Measurements from ENCODE around the gene SMG6. TPM values are rescaled to one million over a fixed set of nuclear protein-coding genes. Genes with fewer than 3 reads are reported as not detected.
"Not testable (repeated sequence)": the region's sequence is repeated elsewhere in the genome, so short reads cannot be mapped to it uniquely, and the experiment has no call there.

The SMG6 gene
- total RNA-seq, 1 donor from 2014 or later: 19.4 TPM

DNA sequence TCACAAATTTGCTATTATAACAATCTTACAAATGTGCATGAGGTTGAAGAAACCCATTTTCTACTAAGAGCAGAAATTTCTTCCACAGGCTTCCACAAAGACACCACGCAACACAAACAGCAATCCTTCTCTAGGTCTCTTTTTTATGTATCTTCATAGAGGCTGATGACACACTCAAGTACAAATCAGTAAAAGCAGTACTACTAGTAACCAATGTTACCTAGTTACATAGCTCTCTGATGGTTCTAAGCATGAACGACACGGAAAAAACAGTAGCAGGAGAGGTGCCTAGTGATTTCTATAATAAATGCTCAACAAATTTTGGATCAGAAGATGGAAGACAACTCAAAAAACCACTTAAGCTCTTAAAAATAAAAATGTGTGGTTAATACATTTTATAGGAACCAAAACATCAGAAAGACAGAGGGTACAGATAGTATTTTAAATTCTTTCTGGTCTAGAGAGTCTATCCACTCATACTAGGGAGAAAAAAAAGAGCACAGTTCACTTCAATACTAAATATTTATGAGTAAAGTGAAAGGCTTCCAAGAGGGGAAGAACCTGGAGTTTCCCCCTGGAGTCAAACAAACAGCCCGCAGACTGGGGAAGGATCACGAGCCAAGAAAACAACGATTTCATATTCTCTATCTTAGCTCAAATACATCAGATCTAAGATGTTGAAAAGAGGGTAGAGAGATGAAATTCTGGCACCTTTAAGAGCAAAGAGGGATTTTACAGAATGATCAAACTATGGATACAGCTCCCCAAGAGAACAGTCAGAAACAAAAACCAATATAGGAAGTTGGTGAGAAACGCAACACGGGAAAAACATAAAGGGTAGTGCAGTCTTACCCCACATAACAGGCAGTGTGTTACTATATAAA, 40.2 kb downstream of the SMG6 start:
- TF ChIP-seq, protein P1, sequence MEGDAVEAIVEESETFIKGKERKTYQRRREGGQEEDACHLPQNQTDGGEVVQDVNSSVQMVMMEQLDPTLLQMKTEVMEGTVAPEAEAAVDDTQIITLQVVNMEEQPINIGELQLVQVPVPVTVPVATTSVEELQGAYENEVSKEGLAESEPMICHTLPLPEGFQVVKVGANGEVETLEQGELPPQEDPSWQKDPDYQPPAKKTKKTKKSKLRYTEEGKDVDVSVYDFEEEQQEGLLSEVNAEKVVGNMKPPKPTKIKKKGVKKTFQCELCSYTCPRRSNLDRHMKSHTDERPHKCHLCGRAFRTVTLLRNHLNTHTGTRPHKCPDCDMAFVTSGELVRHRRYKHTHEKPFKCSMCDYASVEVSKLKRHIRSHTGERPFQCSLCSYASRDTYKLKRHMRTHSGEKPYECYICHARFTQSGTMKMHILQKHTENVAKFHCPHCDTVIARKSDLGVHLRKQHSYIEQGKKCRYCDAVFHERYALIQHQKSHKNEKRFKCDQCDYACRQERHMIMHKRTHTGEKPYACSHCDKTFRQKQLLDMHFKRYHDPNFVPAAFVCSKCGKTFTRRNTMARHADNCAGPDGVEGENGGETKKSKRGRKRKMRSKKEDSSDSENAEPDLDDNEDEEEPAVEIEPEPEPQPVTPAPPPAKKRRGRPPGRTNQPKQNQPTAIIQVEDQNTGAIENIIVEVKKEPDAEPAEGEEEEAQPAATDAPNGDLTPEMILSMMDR (conservative IDR thresholded peaks at IDR 0.05; ENCODE audit: low read depth, low read length): no peak
- no peak overlapping the region for H3K4me3 ChIP-seq (ENCODE audit: low read depth, low read length)
- DNase-seq (ENCODE audit: low read depth): no peak

DNA sequence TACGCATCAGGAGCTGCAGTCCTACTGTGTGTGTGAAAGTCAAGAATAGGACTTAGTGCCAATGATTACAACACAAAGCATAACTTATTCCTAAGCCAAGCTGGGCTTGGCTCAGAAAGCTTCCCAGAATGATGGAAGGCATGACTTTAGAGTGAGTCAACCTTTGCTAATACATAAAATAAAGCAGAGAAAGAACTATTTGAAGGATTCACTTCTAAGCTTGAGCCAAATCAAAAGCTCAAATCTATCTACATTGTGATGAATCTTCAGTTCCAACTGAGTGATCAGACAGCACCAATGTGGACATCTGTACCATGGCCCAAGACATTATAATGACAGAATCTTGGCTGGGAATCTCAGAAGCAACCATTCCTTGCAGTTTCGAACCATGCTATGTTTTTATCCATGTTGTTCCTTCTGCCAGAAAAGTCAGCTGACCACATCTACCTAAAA, 41.4 kb downstream of the SMG6 start:
- H3K4me3 ChIP-seq (ENCODE audit: low read depth, low read length): no peak overlapping the region

DNA sequence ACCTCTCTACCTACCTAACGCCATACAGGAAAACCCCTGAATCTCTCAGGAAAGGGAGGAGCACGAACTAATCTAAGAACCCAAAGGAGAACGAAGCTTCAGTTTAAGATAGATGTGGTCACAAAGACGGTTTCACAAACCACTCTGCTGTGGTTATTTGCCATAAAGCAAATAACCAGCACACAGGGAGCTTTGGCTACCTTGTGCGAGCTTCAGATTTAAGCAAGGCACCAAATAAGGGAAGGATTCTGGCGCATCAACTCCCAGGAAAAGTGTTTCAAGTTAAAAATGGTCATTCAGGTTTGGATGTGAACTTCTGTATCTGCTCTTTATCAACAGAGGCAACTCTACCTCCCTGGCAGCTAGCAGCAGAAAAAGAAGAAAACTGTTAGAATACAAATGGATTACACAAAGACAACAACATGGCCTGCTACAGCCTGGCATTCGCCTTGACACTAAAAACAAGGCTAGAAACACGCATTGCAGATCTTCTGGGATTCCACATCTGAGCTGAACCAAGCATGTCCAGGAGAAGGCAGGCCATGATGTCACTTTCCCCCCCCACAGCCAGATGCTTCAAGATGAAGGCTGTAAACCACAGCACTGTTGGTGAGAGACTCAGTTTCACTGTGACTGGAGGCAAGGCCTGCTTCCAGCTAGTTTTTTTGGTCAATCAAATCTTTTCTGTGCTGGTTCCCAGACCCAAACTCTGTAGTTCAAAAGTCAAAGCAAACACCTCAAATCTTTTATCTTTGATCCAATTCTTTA, 43.6 kb downstream of the SMG6 start:
- DNase-seq (ENCODE audit: low read depth): no peak
- no peak overlapping the region for H3K4me3 ChIP-seq (ENCODE audit: low read depth, low read length)
- TF ChIP-seq, protein P1 (conservative IDR thresholded peaks at IDR 0.05; ENCODE audit: low read depth, low read length): no peak

More for the DNA sequence above, 41.4 kb downstream of the SMG6 start:
- DNase-seq (ENCODE audit: low read depth): peak; percentile 33
- TF ChIP-seq, protein P1 (conservative IDR thresholded peaks at IDR 0.05; ENCODE audit: low read depth, low read length): no peak

DNA sequence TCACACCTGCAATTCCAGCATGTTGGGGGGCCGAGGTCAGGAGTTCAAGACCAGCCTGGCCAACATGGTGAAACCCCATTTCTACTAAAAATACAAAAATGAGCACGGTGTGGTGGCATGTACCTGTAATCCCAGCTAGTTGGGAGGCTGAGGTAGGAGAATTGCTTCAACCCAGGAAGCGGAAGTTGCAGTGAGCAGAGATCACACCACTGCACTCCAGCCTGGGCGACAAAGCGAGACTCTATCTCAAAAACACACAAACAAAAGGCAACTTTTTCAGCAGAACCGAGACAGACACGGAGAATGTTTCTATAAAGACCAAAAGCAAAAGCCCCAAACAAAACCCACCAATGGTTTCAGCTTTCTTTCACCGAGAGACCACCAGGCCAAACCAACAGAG, 44.8 kb downstream of the SMG6 start:
- H3K4me3 ChIP-seq (ENCODE audit: low read depth, low read length); DNase-seq (ENCODE audit: low read depth): not testable (repeated sequence)

DNA sequence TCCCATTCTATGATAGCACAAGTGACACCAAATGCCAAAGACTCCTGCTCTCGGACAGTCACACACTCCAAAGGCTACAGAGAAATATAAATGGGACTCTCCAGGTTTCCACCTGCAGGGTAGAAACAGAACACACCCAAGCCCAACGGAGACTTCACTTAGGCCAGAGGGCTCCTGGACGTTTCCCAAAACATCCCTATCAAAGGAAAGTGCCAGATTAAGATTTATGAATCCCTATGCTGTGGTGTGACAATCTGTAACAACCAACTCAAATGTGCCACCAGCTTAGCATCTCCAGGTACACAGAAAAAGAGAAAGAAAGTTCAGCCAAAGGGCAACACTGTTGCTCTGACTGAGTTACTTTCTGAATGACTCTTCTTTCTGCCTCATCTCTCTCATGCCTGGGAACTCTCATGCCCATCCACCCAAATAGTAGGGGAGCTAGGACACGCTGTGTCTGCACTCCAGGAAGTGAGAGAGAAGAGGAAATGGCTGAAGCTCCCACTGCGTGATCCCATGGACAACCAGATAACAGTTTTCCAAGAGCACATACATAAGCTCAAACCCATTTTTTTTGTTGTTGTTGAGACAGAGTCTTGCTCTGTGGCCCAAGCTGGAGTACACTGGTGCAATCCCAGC, 49.7 kb downstream of the SMG6 start:
- H3K4me3 ChIP-seq (ENCODE audit: low read depth, low read length): no peak overlapping the region
- TF ChIP-seq, protein P1 (conservative IDR thresholded peaks at IDR 0.05; ENCODE audit: low read depth, low read length): no peak
- no peak for DNase-seq (ENCODE audit: low read depth)

DNA sequence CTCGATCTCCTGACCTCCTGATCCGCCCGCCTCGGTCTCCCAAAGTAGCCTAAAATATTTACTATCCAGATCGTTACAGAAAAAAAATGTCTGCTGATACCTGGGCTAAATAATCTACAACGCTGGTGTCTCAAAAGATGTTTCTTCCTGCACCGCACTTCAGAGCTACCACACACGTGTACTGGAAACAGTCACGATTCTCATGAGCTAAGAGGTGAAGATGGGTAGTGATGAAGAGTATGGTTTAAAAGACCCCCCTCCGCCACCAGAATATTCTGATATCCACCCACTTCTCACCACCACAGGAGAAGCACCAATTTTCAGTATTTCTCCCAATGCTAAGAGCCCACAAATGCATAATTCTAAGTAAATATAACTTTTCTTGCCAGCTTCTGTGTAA, 50.2 kb downstream of the SMG6 start:
- DNase-seq (ENCODE audit: low read depth): no peak
- H3K4me3 ChIP-seq (ENCODE audit: low read depth, low read length): no peak overlapping the region
- TF ChIP-seq, protein P1 (conservative IDR thresholded peaks at IDR 0.05; ENCODE audit: low read depth, low read length): no peak

DNA sequence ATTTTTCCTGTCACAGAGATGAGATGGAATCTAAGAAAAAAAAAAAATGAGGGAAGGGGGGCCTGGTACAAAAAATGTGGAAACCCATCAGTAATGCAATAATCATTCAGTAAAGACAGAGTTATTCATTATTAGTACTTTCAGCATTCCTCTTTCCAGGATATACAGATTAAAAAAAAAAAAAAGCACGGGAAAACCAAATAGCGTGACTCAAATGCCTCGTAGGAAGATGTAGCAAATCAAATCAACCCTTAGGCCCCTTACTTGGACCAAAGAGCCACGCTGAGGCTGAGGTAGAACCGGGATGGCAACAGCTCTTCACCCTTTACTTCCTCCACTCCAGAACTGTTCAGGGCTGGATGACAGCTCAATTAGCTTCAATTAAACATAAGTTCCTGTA, 52.5 kb downstream of the SMG6 start:
- TF ChIP-seq, protein P1 (conservative IDR thresholded peaks at IDR 0.05; ENCODE audit: low read depth, low read length): no peak
- no peak for DNase-seq (ENCODE audit: low read depth)
- no peak overlapping the region for H3K4me3 ChIP-seq (ENCODE audit: low read depth, low read length)
